Measurements from ENCODE around the gene MOGAT1.
"Not testable (repeated sequence)": the region's sequence is repeated elsewhere in the genome, so short reads cannot be mapped to it uniquely, and the experiment has no call there.

The MOGAT1 gene

GRCh38 chr2:222707102-222707688 is 35.7 kb downstream of the MOGAT1 start:
- no peak overlapping the region for H3K4me3 ChIP-seq (ENCODE audit: low read depth, low read length)
- no peak for DNase-seq (ENCODE audit: low read depth)

DNA sequence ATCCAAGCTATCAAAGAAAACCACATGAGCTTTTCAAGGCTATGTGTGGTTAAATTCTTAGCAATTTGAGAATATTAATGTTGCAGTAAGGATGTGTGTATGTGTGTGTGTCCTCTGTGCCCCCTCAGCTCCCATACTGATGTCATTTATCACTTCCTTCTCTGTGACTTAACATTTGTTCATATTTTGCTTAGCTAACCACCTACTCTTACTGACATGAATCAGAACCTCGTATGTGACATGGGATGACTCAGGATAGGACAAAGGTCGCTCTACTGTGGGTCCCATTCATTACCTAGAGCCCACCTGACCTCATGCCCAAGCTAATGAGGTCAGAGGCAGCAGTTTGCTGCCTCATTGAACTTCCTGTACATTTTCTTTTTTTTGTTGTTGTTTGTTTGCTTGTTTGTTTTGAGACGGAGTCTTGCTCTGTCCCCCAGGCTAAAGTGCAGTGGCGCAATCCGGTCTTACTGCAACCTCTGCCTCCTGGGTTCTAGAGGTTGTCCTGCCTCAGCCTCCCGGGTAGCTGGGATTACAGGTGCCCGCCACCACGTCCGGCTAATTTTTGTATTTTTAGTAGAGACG is 36.3 kb downstream of the MOGAT1 start:
- H3K4me3 ChIP-seq (ENCODE audit: low read depth, low read length): no peak overlapping the region
- peak; percentile 72 for DNase-seq (ENCODE audit: low read depth)

DNA sequence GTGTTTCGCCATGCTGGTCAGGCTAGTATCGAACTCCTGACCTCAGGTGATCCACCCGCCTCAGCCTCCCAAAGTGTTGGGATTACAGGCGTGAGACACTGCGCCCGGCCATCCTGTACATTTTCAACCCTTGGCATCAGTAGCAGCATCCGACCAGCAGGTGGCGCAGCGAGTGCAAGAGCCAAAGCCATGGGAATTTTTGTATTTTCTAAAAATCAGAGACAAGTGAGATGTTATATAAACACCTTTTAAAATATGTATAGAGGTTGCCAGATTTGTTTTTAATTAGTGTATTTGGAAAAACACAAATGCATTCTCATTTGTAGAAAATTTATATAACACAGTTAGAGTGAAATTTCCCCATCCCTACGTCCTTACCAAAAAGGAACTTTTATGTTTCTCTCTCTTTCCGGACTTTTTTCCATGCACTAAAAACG is 36.8 kb downstream of the MOGAT1 start:
- no peak overlapping the region for H3K4me3 ChIP-seq (ENCODE audit: low read depth, low read length)
- DNase-seq (ENCODE audit: low read depth): no peak

GRCh38 chr2:222709191-222709891 is 37.9 kb downstream of the MOGAT1 start:
- peak overlapping the region; percentile 25 for H3K4me3 ChIP-seq (ENCODE audit: low read depth, low read length)
- DNase-seq (ENCODE audit: low read depth): peak; percentile 99

DNA sequence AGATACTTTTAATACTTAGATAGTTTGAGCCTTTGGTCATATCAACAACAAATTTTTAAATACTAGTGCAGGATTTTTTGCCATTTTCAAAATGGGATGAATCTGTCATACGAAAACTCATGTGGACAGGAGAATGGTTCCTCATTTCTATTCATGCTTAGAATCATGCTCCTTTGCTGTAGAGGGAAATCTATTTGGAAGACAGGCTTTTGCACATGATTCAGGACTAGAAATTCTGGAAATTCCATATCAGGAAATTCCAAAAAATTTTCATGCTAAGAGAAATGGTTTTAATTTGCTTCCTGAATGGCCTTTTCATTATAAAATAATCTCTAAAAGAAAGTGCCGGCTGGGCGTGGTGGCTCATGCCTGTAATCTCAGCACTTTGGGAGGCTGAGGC is 39.3 kb downstream of the MOGAT1 start:
- no peak overlapping the region for H3K4me3 ChIP-seq (ENCODE audit: low read depth, low read length)
- no peak for DNase-seq (ENCODE audit: low read depth)

GRCh38 chr2:222711315-222711940 is 40.0 kb downstream of the MOGAT1 start:
- H3K4me3 ChIP-seq (ENCODE audit: low read depth, low read length): no peak overlapping the region
- no peak for DNase-seq (ENCODE audit: low read depth)

GRCh38 chr2:222713002-222713401 is 41.5 kb downstream of the MOGAT1 start:
- no peak for DNase-seq (ENCODE audit: low read depth)
- H3K4me3 ChIP-seq (ENCODE audit: low read depth, low read length): no peak overlapping the region

GRCh38 chr2:222714361-222715241 is 43.1 kb downstream of the MOGAT1 start:
- no peak for DNase-seq (ENCODE audit: low read depth)
- H3K4me3 ChIP-seq (ENCODE audit: low read depth, low read length): no peak overlapping the region

DNA sequence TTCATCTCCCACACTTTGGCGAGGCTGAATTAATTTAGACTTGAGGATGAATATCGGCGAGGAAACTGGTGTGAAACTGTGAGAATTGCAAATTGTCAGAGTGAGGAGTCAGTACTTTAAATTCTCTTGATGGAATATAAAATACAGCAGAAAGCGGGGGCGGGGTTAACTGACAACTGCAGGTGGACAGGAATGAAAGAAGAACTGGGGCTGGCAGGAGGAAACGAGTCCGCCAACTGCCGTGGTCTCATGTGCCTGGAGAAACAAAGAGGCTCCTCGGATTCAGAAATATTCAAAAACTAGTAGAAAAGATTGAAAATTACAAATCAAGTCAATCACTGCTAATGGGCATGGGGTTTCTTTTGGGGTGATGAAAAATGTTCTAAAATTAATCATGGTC is 44.3 kb downstream of the MOGAT1 start:
- no peak for DNase-seq (ENCODE audit: low read depth)
- no peak overlapping the region for H3K4me3 ChIP-seq (ENCODE audit: low read depth, low read length)

- not testable (repeated sequence) for DNase-seq (ENCODE audit: low read depth); H3K4me3 ChIP-seq (ENCODE audit: low read depth, low read length)
These were observed 48.3 kb downstream of the MOGAT1 start for GRCh38 chr2:222719787-222720186.

- not testable (repeated sequence) for H3K4me3 ChIP-seq (ENCODE audit: low read depth, low read length); DNase-seq (ENCODE audit: low read depth)
These were observed 50.1 kb downstream of the MOGAT1 start for GRCh38 chr2:222721597-222721996.

DNA sequence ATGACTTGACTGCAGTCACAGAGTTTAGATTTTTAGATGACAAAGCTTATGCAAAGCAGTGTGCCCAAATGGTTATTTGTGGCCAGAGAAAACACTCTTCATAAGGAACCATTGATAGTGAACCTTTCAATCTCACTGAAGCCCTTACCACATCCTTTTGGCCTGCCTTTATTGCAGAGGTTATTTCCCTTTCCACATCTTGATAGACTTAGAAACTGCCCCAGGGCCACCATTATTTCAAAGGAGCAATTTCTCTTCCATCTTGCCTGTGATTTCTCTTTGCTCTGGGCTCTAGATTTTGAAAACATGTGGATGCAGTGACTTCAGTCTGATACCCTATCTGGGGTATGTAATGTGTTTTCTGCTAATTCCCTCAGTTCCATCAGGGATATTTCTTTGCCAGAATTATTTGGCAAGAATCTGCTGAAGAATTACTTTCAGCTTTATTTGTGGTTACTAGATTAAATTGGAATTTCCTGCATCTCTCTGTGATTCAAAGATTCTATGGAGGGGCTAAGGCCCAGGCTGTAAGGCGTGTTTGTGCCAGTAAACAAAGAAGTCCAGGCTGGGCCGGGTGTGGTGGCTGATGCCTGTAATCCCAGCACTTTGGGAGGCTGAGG is 51.0 kb downstream of the MOGAT1 start:
- H3K4me3 ChIP-seq (ENCODE audit: low read depth, low read length): no peak overlapping the region

DNA sequence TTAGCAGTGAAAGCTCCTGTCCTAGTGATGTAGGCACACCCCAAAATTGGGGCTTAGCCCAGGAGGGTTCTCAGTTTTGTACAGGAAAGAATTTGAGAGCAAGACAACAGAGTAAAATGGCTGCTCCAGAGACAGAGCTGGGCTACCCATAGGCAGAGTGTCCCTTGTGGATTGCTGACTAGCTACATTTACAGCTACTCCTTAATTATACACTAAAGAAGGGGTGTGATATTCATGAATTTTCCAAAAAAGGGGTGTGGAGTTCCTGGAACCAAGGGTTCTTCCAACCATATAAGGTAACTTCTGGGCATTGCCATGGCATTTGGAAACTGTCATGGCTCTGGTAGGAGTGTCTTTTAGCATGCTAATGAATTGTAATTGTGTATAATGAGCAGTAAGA is 52.8 kb downstream of the MOGAT1 start:
- H3K4me3 ChIP-seq (ENCODE audit: low read depth, low read length): no peak overlapping the region
- no peak for DNase-seq (ENCODE audit: low read depth)

More for the DNA sequence above, 51.0 kb downstream of the MOGAT1 start:
- peak; percentile 47 for DNase-seq (ENCODE audit: low read depth)

DNA sequence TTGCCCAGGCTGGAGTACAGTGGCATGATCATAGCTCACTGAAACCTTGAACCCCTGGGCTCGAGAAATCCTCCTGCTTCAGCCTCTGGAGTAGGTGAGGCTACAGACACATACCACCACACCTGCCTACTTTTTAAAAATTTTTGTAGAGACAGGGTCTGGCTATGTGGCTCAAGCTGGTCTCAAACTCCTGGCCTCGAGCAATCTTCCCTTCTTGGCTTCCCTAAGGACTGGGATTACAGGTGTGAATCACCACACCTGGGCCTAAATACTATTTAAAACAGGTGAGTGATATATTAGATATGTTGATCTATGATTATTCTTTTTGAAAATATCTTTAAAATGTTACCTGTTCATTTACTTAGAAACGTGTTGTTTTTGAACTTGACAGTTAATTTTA is 57.2 kb downstream of the MOGAT1 start:
- H3K4me3 ChIP-seq (ENCODE audit: low read depth, low read length): no peak overlapping the region
- no peak for DNase-seq (ENCODE audit: low read depth)

DNA sequence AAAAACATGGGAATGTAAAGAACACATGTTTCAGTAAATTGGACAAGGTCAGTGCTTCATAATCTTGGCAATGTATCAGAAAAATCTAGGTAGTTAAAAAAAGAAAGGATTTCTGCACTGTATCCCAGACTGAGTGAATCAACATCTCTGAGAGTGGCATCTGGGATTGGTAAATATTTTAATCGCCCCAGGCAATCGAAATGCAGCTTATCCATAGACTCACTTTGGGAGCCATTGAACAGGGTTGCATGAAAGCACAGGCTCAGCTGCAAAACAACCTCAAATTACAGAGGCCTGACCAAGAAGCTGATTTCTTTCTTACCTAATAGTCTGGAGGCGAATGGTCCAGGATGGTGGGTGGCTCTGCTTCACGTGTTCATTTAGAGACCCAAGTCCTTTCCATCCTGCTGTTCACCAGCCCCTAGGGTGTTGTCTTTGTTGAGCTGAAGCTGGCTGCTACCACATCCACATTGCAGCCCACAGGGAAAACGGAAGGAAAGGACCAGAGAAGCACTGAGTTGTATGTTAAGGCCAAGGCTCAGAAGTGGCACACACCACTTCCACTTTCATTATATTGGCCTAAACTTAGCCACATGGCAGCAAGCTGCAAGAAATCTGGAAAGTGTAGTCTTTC is 59.0 kb downstream of the MOGAT1 start:
- DNase-seq (ENCODE audit: low read depth): no peak
- no peak overlapping the region for H3K4me3 ChIP-seq (ENCODE audit: low read depth, low read length)

GRCh38 chr2:222731201-222731621 is 59.8 kb downstream of the MOGAT1 start:
- no peak for DNase-seq (ENCODE audit: low read depth)
- H3K4me3 ChIP-seq (ENCODE audit: low read depth, low read length): no peak overlapping the region

GRCh38 chr2:222732489-222733178 is 61.2 kb downstream of the MOGAT1 start:
- DNase-seq (ENCODE audit: low read depth): no peak
- no peak overlapping the region for H3K4me3 ChIP-seq (ENCODE audit: low read depth, low read length)

DNA sequence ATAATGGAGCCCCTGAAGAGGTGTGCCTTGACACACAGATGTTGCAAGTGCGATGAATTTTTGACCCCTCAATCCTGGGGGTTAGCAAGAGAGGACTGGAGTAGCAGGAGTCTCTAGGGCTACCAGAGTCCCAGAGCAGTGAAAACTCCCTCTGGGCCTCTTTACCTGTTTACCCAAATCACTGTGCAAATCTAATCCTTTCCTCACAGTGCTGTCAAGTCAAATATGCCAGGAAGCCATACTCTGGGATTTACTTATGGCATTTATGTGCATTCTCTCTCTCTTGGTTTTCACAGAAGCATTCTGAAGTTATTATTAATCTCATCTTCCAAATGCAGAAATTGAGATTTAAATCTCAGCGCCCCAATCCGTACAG is 62.0 kb downstream of the MOGAT1 start:
- no peak overlapping the region for H3K4me3 ChIP-seq (ENCODE audit: low read depth, low read length)
- no peak for DNase-seq (ENCODE audit: low read depth)
